Mammary epithelial cell (primary cell): ENCODE results near the gene FGF14.

ENCODE experiments used
- EZH2 ChIP-seq: IDR thresholded peaks from 2 replicates; pipeline ENCODE4 v1.6.1; 2012; ENCODE audit warnings: low read length, inconsistent platforms, borderline replicate concordance
- TF ChIP-seq, protein P1 (sequence below), 2 donors: IDR thresholded peaks in 1 of 2; conservative IDR thresholded peaks in 1 of 2; 2 replicates each; pipeline ENCODE4 v1.5.1; 2011 to 2012; ENCODE audit warnings: inconsistent platforms in 2 of 2, low read length in 2 of 2, mild to moderate bottlenecking in 2 of 2, control low read depth in 1 of 2, low read depth in 1 of 2; ENCODE audit not compliant: insufficient read depth in 1 of 2; ENCODE audit errors: extremely low read depth in 1 of 2

DNA sequence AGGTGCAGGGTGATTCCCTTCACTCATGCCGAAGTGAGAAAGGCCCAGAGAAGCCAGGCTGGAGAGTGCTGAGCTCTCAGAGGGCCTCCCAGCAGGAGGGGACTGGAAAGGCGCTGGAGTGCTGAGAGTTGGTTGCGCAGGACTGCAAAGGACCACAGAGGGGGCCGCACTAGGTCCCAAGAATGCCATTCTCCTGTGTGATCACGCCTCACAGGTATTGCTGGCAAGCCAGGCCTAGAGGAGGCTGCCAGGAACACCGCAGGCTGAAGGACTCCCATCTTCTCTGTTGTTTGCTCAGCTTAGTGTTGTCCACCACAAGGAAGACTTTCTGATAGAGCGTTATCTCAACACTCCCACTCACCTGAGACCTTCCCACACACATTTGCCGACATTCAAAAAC, 165.0 kb downstream of the FGF14 start:
- TF ChIP-seq, protein P1, sequence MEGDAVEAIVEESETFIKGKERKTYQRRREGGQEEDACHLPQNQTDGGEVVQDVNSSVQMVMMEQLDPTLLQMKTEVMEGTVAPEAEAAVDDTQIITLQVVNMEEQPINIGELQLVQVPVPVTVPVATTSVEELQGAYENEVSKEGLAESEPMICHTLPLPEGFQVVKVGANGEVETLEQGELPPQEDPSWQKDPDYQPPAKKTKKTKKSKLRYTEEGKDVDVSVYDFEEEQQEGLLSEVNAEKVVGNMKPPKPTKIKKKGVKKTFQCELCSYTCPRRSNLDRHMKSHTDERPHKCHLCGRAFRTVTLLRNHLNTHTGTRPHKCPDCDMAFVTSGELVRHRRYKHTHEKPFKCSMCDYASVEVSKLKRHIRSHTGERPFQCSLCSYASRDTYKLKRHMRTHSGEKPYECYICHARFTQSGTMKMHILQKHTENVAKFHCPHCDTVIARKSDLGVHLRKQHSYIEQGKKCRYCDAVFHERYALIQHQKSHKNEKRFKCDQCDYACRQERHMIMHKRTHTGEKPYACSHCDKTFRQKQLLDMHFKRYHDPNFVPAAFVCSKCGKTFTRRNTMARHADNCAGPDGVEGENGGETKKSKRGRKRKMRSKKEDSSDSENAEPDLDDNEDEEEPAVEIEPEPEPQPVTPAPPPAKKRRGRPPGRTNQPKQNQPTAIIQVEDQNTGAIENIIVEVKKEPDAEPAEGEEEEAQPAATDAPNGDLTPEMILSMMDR (conservative IDR thresholded peaks at IDR 0.05 in 1 of 2, IDR thresholded peaks at IDR 0.05 in 1 of 2; ENCODE audit: extremely low read depth in 1 of 2, insufficient read depth in 1 of 2, low read depth in 1 of 2, low read length in 2 of 2): no peak
- TF ChIP-seq EZH2: no peak
